NCI-H524 treated with DMSO at 0.1 percent for 48 hours (cell line): ENCODE data around the gene P2RY8.
"Not testable (repeated sequence)": the region's sequence is repeated elsewhere in the genome, so short reads cannot be mapped to it uniquely, and the experiment has no call there.

ENCODE experiments used
- DNase-seq: peaks from one replicate; lab custom pipeline; 2025; lab: John Stamatoyannopoulos, UW

P2RY8 gene

GRCh38 chrX:1486177-1486576 is 50.8 kb downstream of the P2RY8 start:
- no peak for DNase-seq

GRCh38 chrX:1485033-1485432 is 52.0 kb downstream of the P2RY8 start:
- DNase-seq: no peak

- no peak for DNase-seq
These were observed 52.4 kb downstream of the P2RY8 start for GRCh38 chrX:1484638-1485019.

- DNase-seq: no peak
These were observed 52.9 kb downstream of the P2RY8 start for GRCh38 chrX:1483843-1484637.

- DNase-seq: not testable (repeated sequence)
These were observed 54.5 kb downstream of the P2RY8 start for GRCh38 chrX:1482530-1482928.

GRCh38 chrX:1481636-1482529 is 55.1 kb downstream of the P2RY8 start:
- no peak for DNase-seq

GRCh38 chrX:1480082-1480785 is 56.8 kb downstream of the P2RY8 start:
- DNase-seq: no peak

GRCh38 chrX:1477801-1478458 is 59.1 kb downstream of the P2RY8 start:
- DNase-seq: no peak

- no peak for DNase-seq
These were observed 59.8 kb downstream of the P2RY8 start for GRCh38 chrX:1477229-1477628.

GRCh38 chrX:1476682-1477081 is 60.3 kb downstream of the P2RY8 start:
- no peak for DNase-seq

- DNase-seq: no peak
These were observed 61.1 kb downstream of the P2RY8 start for GRCh38 chrX:1475881-1476280.

- no peak for DNase-seq
These were observed 61.5 kb downstream of the P2RY8 start for GRCh38 chrX:1475481-1475880.

GRCh38 chrX:1474593-1474992 is 62.4 kb downstream of the P2RY8 start:
- not testable (repeated sequence) for DNase-seq

GRCh38 chrX:1472975-1473374 is 64.0 kb downstream of the P2RY8 start:
- no peak for DNase-seq

- no peak for DNase-seq
These were observed 68.7 kb downstream of the P2RY8 start for GRCh38 chrX:1468250-1468772.

- no peak for DNase-seq
These were observed 69.9 kb downstream of the P2RY8 start for GRCh38 chrX:1466971-1467561.

- no peak for DNase-seq
These were observed 70.7 kb downstream of the P2RY8 start for GRCh38 chrX:1466232-1466661.

- DNase-seq: no peak
These were observed 71.4 kb downstream of the P2RY8 start for GRCh38 chrX:1465286-1466231.

- no peak for DNase-seq
These were observed 72.1 kb downstream of the P2RY8 start for GRCh38 chrX:1464971-1465285.
